CD4-positive, alpha-beta memory T cell (primary cell): ENCODE results near the gene RNASET2. TPM values are rescaled to one million over a fixed set of nuclear protein-coding genes. Genes with fewer than 3 reads are reported as not detected.

Experiments used
- CTCF ChIA-PET: fragments of 350-600 bp; sonication (Branson Sonifier 250); formaldehyde crosslinking; loops from one replicate; lab custom pipeline; 2021; ENCODE audit warnings: inconsistent platforms; ENCODE audit not compliant: partially characterized antibody; lab: Charles Lee
- POLR2A ChIA-PET: fragments of 350-600 bp; sonication (Branson Sonifier 250); formaldehyde crosslinking; loops from one replicate; lab custom pipeline; 2021; ENCODE audit not compliant: partially characterized antibody; lab: Charles Lee
- DNase-seq, 5 donors: peaks; one replicate each; pipeline versions ENCODE4 v3.0.0 to v3.0.0-alpha.2; 2020 to 2022; ENCODE audit warnings: mixed read lengths in 1 of 5
- H3K27ac ChIP-seq: one replicate; pipeline ENCODE4 v1.7.0; 2013; ENCODE audit warnings: low read depth, low read length
- H3K27me3 ChIP-seq: 2 replicates; pipeline ENCODE4 v1.7.0; 2013; ENCODE audit warnings: mild to moderate bottlenecking, low read length, moderate library complexity; ENCODE audit not compliant: insufficient read depth
- H3K36me3 ChIP-seq: 2 replicates; pipeline ENCODE4 v1.7.0; 2013; ENCODE audit warnings: mild to moderate bottlenecking, low read length, moderate library complexity; ENCODE audit not compliant: insufficient read depth
- H3K4me1 ChIP-seq: 2 replicates; pipeline ENCODE4 v1.7.0; 2013; ENCODE audit warnings: mild to moderate bottlenecking, low read length, moderate library complexity; ENCODE audit not compliant: insufficient read depth
- H3K4me3 ChIP-seq, 2 donors: one replicate each; pipeline ENCODE4 v1.7.0; 2013; ENCODE audit warnings: low read length in 2 of 2, mild to moderate bottlenecking in 1 of 2
- H3K9me3 ChIP-seq, 2 donors: one replicate each; pipeline ENCODE4 v1.7.0; 2013; ENCODE audit warnings: low read length in 2 of 2, control low read depth in 1 of 2; ENCODE audit not compliant: control insufficient read depth in 1 of 2
- H3K27ac Mint-ChIP-seq, 7 donors: one replicate each; pipeline ENCODE4 v1.8.0; 2020 to 2021; ENCODE audit warnings: mixed read lengths in 7 of 7, mild to moderate bottlenecking in 6 of 7, inconsistent platforms in 3 of 7, moderate library complexity in 3 of 7
- H3K27me3 Mint-ChIP-seq, 2 donors: one replicate each; pipeline ENCODE4 v1.8.0; 2020 to 2021; ENCODE audit warnings: mixed read lengths in 2 of 2
- H3K36me3 Mint-ChIP-seq, 2 donors: one replicate each; pipeline ENCODE4 v1.8.0; 2020 to 2021; ENCODE audit warnings: mixed read lengths in 2 of 2, inconsistent platforms in 1 of 2, mild to moderate bottlenecking in 1 of 2
- H3K4me1 Mint-ChIP-seq, 4 donors: one replicate each; pipeline ENCODE4 v1.8.0; 2020 to 2021; ENCODE audit warnings: mixed read lengths in 4 of 4, mild to moderate bottlenecking in 1 of 4
- H3K4me3 Mint-ChIP-seq, 8 donors: one replicate each; pipeline ENCODE4 v1.8.0; 2020 to 2021; ENCODE audit warnings: mixed read lengths in 8 of 8, mild to moderate bottlenecking in 7 of 8, moderate library complexity in 6 of 8, inconsistent platforms in 3 of 8
- H3K9me3 Mint-ChIP-seq, 8 donors: one replicate each; pipeline ENCODE4 v1.8.0; 2020 to 2021; ENCODE audit warnings: mixed read lengths in 8 of 8, mild to moderate bottlenecking in 5 of 8, inconsistent platforms in 3 of 8, moderate library complexity in 1 of 8
- intact Hi-C: fragments of 100-400 bp; cut with micrococcal nuclease; formaldehyde crosslinking; loops from one replicate; pipeline ENCODE4 v1.15.1; 2023
- polyA plus RNA-seq, 2 donors: library from polyadenylated mRNA; unstranded; fragments of 300-500 nt; fragmentation: Illumina TruSeq; gene quantifications; one replicate each; pipeline ENCODE4 v1.2.3, GENCODE V29; 2021
- total RNA-seq, 2 experiments: library from RNA; stranded (reverse); gene quantifications; one replicate each; pipeline ENCODE4 v1.2.3, GENCODE V29; 2021

The RNASET2 gene
- total and polyA plus RNA-seq, 4 experiments from 2014 or later, result 296 to 586 (median 425) TPM

- peaks cover 16 to 41% (median 35%) of the 10 kb centered on the region in 4 donors for H3K4me1 Mint-ChIP-seq
- H3K9me3 Mint-ChIP-seq, result no peaks in the 10 kb centered on the region
- POLR2A ChIA-PET, result interaction anchor here (0.6 to 4.8 kb wide), 5 partner anchors 10 to 57 kb away, joined by 3 to 22 read pairs (median 5); partner anchors contain the start of gene RNASET2
- peaks cover 82% of the 10 kb centered on the region for H3K36me3 ChIP-seq
- intact Hi-C loops, result no loop called here
- H3K4me3 Mint-ChIP-seq, result no peak overlapping the region
- H3K36me3 Mint-ChIP-seq, result peaks cover 68 to 94% of the 10 kb centered on the region in 2 donors
- peak overlapping the region in 5 of 7 donors; percentile 27 to 76 (median 59) for H3K27ac Mint-ChIP-seq
- no peak for DNase-seq
- no peak overlapping the region for H3K4me3 ChIP-seq
- no peaks in the 10 kb centered on the region for H3K9me3 ChIP-seq
- no peak overlapping the region for H3K27ac ChIP-seq
- no peaks in the 10 kb centered on the region for H3K27me3 ChIP-seq
- H3K27me3 Mint-ChIP-seq, result no peaks in the 10 kb centered on the region
- CTCF ChIA-PET, result interaction anchor here (1.3 to 7.6 kb wide), 2 partner anchors 18 to 57 kb away, joined by 3 to 68 read pairs; no protein-coding TSS in a partner anchor
- peaks cover 25% of the 10 kb centered on the region for H3K4me1 ChIP-seq
These were observed 23.7 kb downstream of the RNASET2 start for GRCh38 chr6:166932616-166933015.

DNA sequence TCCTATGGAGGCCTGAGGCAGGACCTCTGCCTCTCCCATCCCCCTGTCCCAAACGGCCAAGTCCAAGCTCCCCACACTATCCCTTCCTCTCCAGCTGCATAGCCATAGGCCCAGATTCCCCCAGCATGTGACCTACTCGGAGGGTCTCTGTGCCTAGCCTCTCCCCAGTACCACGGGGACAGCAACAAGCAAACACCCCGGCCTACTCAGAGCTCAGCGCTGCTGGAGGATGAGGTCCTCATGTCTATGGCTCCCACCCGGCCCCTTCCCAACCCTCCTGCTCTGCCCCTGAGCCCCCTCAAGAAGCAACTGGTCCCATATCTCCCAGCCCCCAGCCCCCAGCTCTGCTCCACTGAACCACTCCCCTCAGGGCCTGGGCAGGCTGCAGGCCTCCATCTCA lies 24.2 kb downstream of the RNASET2 start:
- Mint-ChIP-seq H3K36me3 (peaks cover 66 to 94% of the 10 kb centered on the region in 2 donors), H3K9me3 (no peaks in the 10 kb centered on the region), H3K4me1 (peaks cover 16 to 43% (median 34%) of the 10 kb centered on the region in 4 donors), H3K27me3 (no peaks in the 10 kb centered on the region), H3K27ac (peak overlapping the region in 6 of 7 donors; percentile 27 to 90 (median 76)), H3K4me3 (no peak overlapping the region)
- Histone ChIP-seq H3K4me1 (peaks cover 23% of the 10 kb centered on the region), H3K27ac (no peak overlapping the region), H3K4me3 (no peak overlapping the region), H3K36me3 (peaks cover 77% of the 10 kb centered on the region), H3K9me3 (no peaks in the 10 kb centered on the region), H3K27me3 (no peaks in the 10 kb centered on the region)
- no peak for DNase-seq
- intact Hi-C loops, result no loop called here
- POLR2A ChIA-PET, result interaction anchor here (0.6 to 1.3 kb wide), 6 partner anchors 10 to 82 kb away, joined by 3 to 6 read pairs (median 4); no protein-coding TSS in a partner anchor
- CTCF ChIA-PET, result interaction anchor here (7.6 kb wide), 1 partner anchor 58 kb away, joined by 68 read pairs; no protein-coding TSS in a partner anchor

DNA sequence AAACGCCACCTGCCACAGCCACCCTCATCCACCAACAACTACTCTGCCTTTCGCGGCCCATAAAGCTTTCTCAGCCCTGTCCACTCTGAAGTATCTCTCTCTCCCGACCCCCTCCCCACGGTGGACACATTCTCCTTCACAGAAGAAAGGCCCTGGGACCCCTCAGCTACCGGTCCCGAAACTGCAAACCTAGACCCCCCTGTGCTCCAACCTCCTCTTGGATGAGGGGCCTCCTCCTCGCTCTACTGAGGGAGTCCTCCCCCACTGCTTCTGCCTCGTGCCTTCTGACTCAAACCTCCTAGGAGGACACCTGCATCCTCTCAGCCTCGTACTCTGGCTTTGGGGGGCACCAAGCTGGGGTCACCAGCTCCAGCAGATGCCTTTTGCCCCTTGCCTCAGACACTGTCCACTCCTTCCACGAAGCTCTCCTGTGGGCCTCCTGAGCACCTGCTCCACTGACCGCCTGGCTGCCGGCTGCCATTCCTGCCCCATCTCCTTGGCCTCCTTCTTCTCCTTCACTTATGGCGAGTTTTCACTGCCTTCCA lies 24.9 kb downstream of the RNASET2 start:
- intact Hi-C loops, result no loop called here
- H3K9me3 Mint-ChIP-seq, result no peaks in the 10 kb centered on the region
- H3K4me1 Mint-ChIP-seq, result peaks cover 15 to 42% (median 33%) of the 10 kb centered on the region in 4 donors
- H3K27ac Mint-ChIP-seq, result peak overlapping the region in 6 of 7 donors; percentile 43 to 90 (median 76)
- CTCF ChIA-PET, result interaction anchor here (7.6 kb wide), 1 partner anchor 58 kb away, joined by 68 read pairs; no protein-coding TSS in a partner anchor
- H3K4me3 Mint-ChIP-seq, result peak overlapping the region in 1 of 8 donors; percentile 2
- Histone ChIP-seq H3K4me3 (no peak overlapping the region), H3K9me3 (no peaks in the 10 kb centered on the region), H3K27ac (no peak overlapping the region), H3K36me3 (peaks cover 71% of the 10 kb centered on the region), H3K27me3 (no peaks in the 10 kb centered on the region), H3K4me1 (peaks cover 17% of the 10 kb centered on the region)
- H3K27me3 Mint-ChIP-seq, result no peaks in the 10 kb centered on the region
- H3K36me3 Mint-ChIP-seq, result peaks cover 65 to 94% of the 10 kb centered on the region in 2 donors
- POLR2A ChIA-PET, result interaction anchor here (0.6 to 1.3 kb wide), 4 partner anchors 18 to 83 kb away, joined by 3 to 5 read pairs (median 4); no protein-coding TSS in a partner anchor
- DNase-seq, result no peak

DNA sequence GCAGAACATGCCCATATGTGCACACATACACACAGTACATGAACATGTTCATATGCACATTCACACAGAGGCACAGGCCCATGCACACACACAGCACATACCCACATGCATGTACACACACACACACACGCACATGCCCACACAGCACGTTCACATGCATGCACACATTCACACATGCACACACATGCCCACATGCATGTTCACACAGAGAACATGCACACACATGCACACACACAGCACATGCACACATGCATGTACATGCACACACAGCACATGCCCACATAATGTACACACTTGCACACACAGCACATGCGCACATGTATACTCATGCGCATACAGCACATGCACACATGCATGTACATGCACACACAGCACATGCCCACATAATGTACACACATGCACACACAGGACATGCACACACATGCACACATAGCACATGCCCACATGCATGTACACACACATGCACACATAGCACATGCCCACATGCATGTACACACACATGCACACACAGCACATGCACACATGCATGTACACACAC lies 25.9 kb downstream of the RNASET2 start:
- H3K27ac ChIP-seq, result no peak overlapping the region
- ChIA-PET CTCF (interaction anchor here (1.4 kb wide), 1 partner anchor 59 kb away, joined by 3 read pairs; no protein-coding TSS in a partner anchor), POLR2A (no interaction called here)
- no peak overlapping the region for H3K4me3 Mint-ChIP-seq
- peaks cover 15 to 36% (median 30%) of the 10 kb centered on the region in 4 donors for H3K4me1 Mint-ChIP-seq
- H3K4me3 ChIP-seq, result no peak overlapping the region
- peaks cover 67 to 88% of the 10 kb centered on the region in 2 donors for H3K36me3 Mint-ChIP-seq
- DNase-seq, result no peak
- no peaks in the 10 kb centered on the region for H3K27me3 ChIP-seq
- intact Hi-C loops, result no loop called here
- H3K4me1 ChIP-seq, result peaks cover 11% of the 10 kb centered on the region
- no peaks in the 10 kb centered on the region for H3K9me3 ChIP-seq
- peaks cover 65% of the 10 kb centered on the region for H3K36me3 ChIP-seq
- peak overlapping the region; percentile 4 to 74 (median 47) for H3K27ac Mint-ChIP-seq
- H3K9me3 Mint-ChIP-seq, result peaks cover 0 to 1% (median 0%) of the 10 kb centered on the region in 8 donors
- no peaks in the 10 kb centered on the region for H3K27me3 Mint-ChIP-seq

DNA sequence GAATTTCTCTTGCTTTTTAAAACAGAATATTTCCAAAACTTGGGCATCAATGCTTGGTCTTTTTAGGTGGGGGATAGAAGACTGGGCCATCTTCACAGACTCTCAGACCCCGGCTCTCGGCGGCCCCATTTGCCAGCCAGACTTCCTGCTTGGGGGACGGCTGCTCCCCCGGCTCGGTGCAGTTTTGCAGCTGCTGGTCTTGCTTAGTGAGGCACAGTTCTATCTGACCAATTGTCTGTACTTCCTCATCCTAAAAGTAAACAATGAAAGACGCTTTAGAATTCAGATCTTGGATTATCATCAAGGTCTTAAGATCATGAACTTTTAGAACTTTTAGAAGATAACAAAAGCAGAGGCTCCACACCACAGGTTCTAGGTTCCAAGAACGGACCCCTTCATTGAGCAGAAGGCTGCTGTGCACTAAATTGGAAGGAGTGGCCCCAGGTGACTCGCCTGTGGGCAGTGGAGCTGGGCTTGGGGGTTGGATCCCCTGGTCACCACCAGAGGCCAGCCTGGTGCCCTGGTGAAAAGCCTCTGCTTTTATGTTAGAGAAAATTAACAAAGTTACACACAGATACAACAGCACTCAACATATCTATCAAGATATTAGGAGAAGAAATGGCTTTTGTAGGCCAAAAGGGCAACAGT lies 26.7 kb downstream of the RNASET2 start:
- peaks cover 12 to 33% (median 28%) of the 10 kb centered on the region in 4 donors for H3K4me1 Mint-ChIP-seq
- peak overlapping the region in 4 of 7 donors; percentile 12 to 89 (median 48) for H3K27ac Mint-ChIP-seq
- DNase-seq, result no peak
- Histone ChIP-seq H3K27me3 (no peaks in the 10 kb centered on the region), H3K27ac (no peak overlapping the region), H3K36me3 (peaks cover 62% of the 10 kb centered on the region), H3K4me1 (peaks cover 11% of the 10 kb centered on the region), H3K4me3 (no peak overlapping the region), H3K9me3 (no peaks in the 10 kb centered on the region)
- H3K36me3 Mint-ChIP-seq, result peaks cover 65 to 88% of the 10 kb centered on the region in 2 donors
- intact Hi-C loops, result no loop called here
- POLR2A ChIA-PET, result interaction anchor here (0.9 to 1.0 kb wide), 2 partner anchors 14 to 21 kb away, joined by 3 to 6 read pairs; no protein-coding TSS in a partner anchor
- CTCF ChIA-PET, result interaction anchor here (1.4 kb wide), 1 partner anchor 60 kb away, joined by 3 read pairs; no protein-coding TSS in a partner anchor
- H3K4me3 Mint-ChIP-seq, result no peak overlapping the region
- no peaks in the 10 kb centered on the region for H3K27me3 Mint-ChIP-seq
- H3K9me3 Mint-ChIP-seq, result peaks cover 0 to 1% (median 0%) of the 10 kb centered on the region in 8 donors

- peaks cover 14 to 33% (median 28%) of the 10 kb centered on the region in 4 donors for H3K4me1 Mint-ChIP-seq
- H3K27me3 Mint-ChIP-seq, result no peaks in the 10 kb centered on the region
- H3K27ac Mint-ChIP-seq, result peak overlapping the region in 4 of 7 donors; percentile 24 to 89 (median 64)
- peaks cover 0 to 1% (median 0%) of the 10 kb centered on the region in 8 donors for H3K9me3 Mint-ChIP-seq
- Histone ChIP-seq H3K4me3 (no peak overlapping the region), H3K36me3 (peaks cover 54% of the 10 kb centered on the region), H3K9me3 (no peaks in the 10 kb centered on the region), H3K27me3 (no peaks in the 10 kb centered on the region), H3K4me1 (peaks cover 11% of the 10 kb centered on the region), H3K27ac (no peak overlapping the region)
- H3K36me3 Mint-ChIP-seq, result peaks cover 63 to 83% of the 10 kb centered on the region in 2 donors
- ChIA-PET CTCF (interaction anchor here (0.6 to 1.4 kb wide), 2 partner anchors 20 to 61 kb away, joined by 3 read pairs; no protein-coding TSS in a partner anchor), POLR2A (interaction anchor here (0.9 to 1.0 kb wide), 2 partner anchors 13 to 21 kb away, joined by 3 to 6 read pairs; no protein-coding TSS in a partner anchor)
- DNase-seq, result no peak
- intact Hi-C loops, result no loop called here
- H3K4me3 Mint-ChIP-seq, result no peak overlapping the region
These were observed 27.5 kb downstream of the RNASET2 start for GRCh38 chr6:166928644-166929541.
